Skeletal muscle satellite cell (primary cell): ENCODE data around the gene KLF15.
A peak's percentile ranks its signal among the peaks of the same experiment; 100 is the strongest.

Source experiments
- H3K27me3 ChIP-seq: 2 replicates; pipeline ENCODE4 v1.7.0; 2013; ENCODE audit warnings: low read length; ENCODE audit not compliant: control insufficient read depth, insufficient read depth
- H3K36me3 ChIP-seq: 2 replicates; pipeline ENCODE4 v1.7.0; 2013; ENCODE audit warnings: mild to moderate bottlenecking, control low read depth, low read length; ENCODE audit not compliant: insufficient read depth
- H3K4me1 ChIP-seq: 2 replicates; pipeline ENCODE4 v1.7.0; 2013; ENCODE audit warnings: low read length; ENCODE audit not compliant: control insufficient read depth, insufficient read depth
- H3K4me2 ChIP-seq: 2 replicates; pipeline ENCODE4 v1.7.0; 2013; ENCODE audit warnings: mild to moderate bottlenecking, low read length
- H3K4me3 ChIP-seq: 2 replicates; pipeline ENCODE4 v1.7.0; 2013; ENCODE audit warnings: low read length
- H3K9ac ChIP-seq: 2 replicates; pipeline ENCODE4 v1.7.0; 2013; ENCODE audit warnings: mild to moderate bottlenecking, low read depth, low read length, moderate library complexity
- H3K9me3 ChIP-seq: replicated peaks from 2 replicates; pipeline ENCODE4 v1.7.0; 2013; ENCODE audit warnings: mild to moderate bottlenecking, control low read depth, low read length

KLF15 gene

DNA sequence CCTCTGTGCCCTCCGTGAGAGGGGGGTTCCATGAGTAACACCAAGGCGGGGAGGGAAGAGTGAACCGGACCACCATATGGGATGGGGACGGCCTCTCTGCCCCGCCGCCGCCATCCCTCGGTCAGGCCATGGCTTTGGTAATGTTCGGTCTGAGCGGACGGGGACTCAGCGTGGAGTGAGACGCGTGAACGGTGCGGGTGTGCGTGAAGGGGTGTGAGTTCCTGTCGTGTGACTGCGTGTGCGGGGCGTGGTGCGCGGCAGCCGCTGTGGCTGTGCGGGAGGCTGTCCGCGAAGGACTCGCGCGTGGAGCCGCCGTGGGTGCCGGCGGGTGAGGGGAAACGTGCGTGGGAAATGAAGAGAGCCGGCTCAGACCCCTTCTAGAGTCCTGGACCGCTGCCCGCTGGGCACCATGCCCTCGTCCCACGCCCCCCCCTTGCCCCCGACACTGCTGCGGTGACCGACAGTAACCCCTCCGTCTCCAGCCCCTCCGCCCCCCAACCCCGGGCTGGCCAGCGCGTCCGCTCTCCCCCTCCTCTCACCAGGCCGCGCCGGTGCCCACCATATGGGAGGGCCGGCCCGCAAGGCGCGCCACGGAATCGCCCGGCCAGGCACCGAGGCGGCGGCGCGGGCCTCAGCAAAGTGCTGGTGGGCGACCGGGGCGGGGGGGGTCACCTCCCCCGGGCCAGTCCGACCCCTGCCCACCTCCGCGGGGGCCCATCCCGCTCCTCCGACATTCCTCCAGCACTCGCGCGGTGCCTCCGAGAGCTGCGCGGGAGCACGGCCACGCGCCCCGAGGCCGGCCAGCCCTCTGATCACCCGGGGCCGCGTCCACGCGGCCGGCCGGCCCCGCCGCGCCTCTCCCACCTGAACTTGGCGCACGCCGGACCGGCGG lies 589 bp downstream of the KLF15 start:
- H3K4me3 ChIP-seq = peak overlapping the region; percentile 70
- peak overlapping the region; percentile 90 for H3K4me2 ChIP-seq
- H3K9ac ChIP-seq = peak overlapping the region; percentile 54
- H3K36me3 ChIP-seq = no peaks in the 10 kb centered on the region
- peaks cover 36% of the 10 kb centered on the region for H3K27me3 ChIP-seq
- peaks cover 28% of the 10 kb centered on the region for H3K4me1 ChIP-seq
- H3K9me3 ChIP-seq = peaks cover 9% of the 10 kb centered on the region

- Histone ChIP-seq H3K36me3 (no peaks in the 10 kb centered on the region), H3K9ac (peak overlapping the region; percentile 54), H3K4me3 (peak overlapping the region; percentile 70)
These were observed 1.3 kb downstream of the KLF15 start for GRCh38 chr3:126355777-126356372.

DNA sequence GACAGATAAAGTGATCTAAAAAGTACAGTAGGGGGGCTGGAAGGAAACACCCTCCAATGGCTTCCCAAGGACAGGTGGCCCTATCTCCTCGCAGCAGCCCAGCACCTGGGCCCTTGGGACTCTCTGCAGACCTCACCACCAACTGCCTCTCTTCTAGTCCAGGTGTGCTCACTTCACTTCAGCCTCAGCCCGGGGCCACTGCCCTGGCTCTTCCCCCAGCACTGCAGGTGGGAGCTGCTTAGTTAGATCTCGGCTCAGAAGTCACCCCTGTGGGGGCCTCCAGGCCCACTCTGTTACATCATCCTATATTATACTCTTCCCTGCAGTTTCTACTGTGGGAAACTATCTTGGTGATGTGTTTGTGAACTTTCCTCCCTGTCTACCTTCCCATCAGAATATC lies 2.0 kb downstream of the KLF15 start:
- Histone ChIP-seq H3K4me2 (peak overlapping the region; percentile 90), H3K9me3 (peaks cover 9% of the 10 kb centered on the region), H3K36me3 (no peaks in the 10 kb centered on the region), H3K4me3 (no peak overlapping the region), H3K27me3 (peaks cover 23% of the 10 kb centered on the region), H3K9ac (no peak overlapping the region), H3K4me1 (peaks cover 28% of the 10 kb centered on the region)

More at GRCh38 chr3:126355777-126356372, 1.3 kb downstream of the KLF15 start:
- peak overlapping the region; percentile 90 for H3K4me2 ChIP-seq
- peaks cover 29% of the 10 kb centered on the region for H3K27me3 ChIP-seq
- H3K9me3 ChIP-seq = peaks cover 9% of the 10 kb centered on the region
- H3K4me1 ChIP-seq = peaks cover 28% of the 10 kb centered on the region

GRCh38 chr3:126354776-126355175 lies 2.4 kb downstream of the KLF15 start:
- Histone ChIP-seq H3K36me3 (no peaks in the 10 kb centered on the region), H3K27me3 (peaks cover 18% of the 10 kb centered on the region), H3K4me2 (no peak overlapping the region), H3K4me1 (peaks cover 28% of the 10 kb centered on the region), H3K9ac (no peak overlapping the region), H3K4me3 (no peak overlapping the region), H3K9me3 (peaks cover 9% of the 10 kb centered on the region)

GRCh38 chr3:126353694-126354321 lies 3.4 kb downstream of the KLF15 start:
- H3K4me1 ChIP-seq = peaks cover 28% of the 10 kb centered on the region
- H3K27me3 ChIP-seq = peaks cover 9% of the 10 kb centered on the region
- H3K4me3 ChIP-seq = no peak overlapping the region
- H3K9ac ChIP-seq = no peak overlapping the region
- H3K4me2 ChIP-seq = no peak overlapping the region
- H3K36me3 ChIP-seq = no peaks in the 10 kb centered on the region
- peaks cover under 1% of the 10 kb centered on the region for H3K9me3 ChIP-seq

GRCh38 chr3:126352476-126353454 lies 4.4 kb downstream of the KLF15 start:
- Histone ChIP-seq H3K36me3 (no peaks in the 10 kb centered on the region), H3K4me2 (no peak overlapping the region), H3K9ac (no peak overlapping the region), H3K4me1 (peaks cover 26% of the 10 kb centered on the region), H3K4me3 (no peak overlapping the region), H3K27me3 (no peaks in the 10 kb centered on the region), H3K9me3 (no peaks in the 10 kb centered on the region)

- no peaks in the 10 kb centered on the region for H3K27me3 ChIP-seq
- H3K4me2 ChIP-seq = no peak overlapping the region
- no peaks in the 10 kb centered on the region for H3K36me3 ChIP-seq
- H3K9me3 ChIP-seq = no peaks in the 10 kb centered on the region
- no peak overlapping the region for H3K9ac ChIP-seq
- H3K4me3 ChIP-seq = no peak overlapping the region
- H3K4me1 ChIP-seq = peaks cover 26% of the 10 kb centered on the region
These were observed 5.3 kb downstream of the KLF15 start for GRCh38 chr3:126351771-126352475.

DNA sequence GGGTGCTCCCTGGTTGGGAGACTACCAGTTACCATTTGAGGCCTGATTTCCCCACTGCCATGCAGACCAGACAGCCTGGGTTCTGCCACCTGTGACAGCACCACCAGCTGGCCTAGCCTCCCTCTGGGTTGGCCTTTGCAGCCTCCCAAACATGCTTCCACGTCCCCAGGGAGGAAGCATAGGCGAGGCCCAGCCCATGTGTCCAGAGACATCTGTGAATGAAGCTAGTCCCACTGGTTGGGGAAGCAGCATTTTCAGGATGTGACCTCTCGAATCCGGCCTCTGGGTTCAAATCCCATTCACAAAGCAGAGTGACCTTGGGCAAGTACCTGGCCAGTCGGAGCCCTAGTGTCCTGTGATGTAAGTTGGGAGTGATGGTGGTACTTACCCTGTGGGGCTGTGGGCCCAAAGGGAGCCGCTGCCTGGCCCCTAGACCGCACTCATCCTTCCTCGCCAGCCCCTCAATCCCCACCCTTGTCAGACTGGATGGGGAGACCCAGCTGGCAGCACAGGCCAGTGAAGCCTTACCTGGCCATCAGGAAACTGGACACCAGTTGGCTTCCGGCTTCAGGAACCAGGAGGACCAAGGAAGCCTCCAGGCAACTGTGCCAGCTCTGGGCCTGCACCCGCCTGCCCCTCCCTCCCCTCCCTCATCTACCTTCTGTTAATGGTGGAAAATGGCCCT lies 6.0 kb downstream of the KLF15 start:
- no peaks in the 10 kb centered on the region for H3K36me3 ChIP-seq
- peaks cover 22% of the 10 kb centered on the region for H3K4me1 ChIP-seq

DNA sequence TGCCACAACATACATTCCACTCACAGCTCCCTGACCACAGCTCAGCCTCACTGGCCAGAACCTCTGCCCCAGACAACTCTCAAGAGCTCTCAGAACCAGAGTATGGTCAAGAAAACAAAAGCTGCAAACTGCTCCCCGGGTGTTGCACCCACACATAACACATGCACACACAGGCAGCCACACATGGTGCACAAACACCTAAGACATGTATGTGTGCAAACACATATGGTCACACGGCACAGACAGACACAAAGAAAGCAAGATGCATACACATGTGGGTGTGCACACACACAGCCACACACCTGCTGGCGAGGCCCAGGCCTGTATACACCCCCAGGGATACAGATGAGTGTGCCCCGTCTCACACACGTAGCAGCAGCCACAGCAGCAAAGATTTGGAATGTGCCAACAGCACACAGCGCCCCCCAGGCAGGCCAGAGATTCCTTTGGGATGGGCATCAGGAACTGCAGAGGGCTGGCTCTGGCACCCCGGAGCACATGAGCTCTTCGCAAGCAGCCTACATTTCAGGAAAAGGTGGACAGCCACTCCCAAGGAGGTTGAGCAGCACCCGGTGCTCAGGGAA lies 6.6 kb downstream of the KLF15 start:
- no peaks in the 10 kb centered on the region for H3K36me3 ChIP-seq
- no peaks in the 10 kb centered on the region for H3K9me3 ChIP-seq
- no peak overlapping the region for H3K4me3 ChIP-seq
- H3K4me1 ChIP-seq = peaks cover 16% of the 10 kb centered on the region
- no peak overlapping the region for H3K9ac ChIP-seq
- no peak overlapping the region for H3K4me2 ChIP-seq
- no peaks in the 10 kb centered on the region for H3K27me3 ChIP-seq

More for the DNA sequence above, 6.0 kb downstream of the KLF15 start:
- no peak overlapping the region for H3K4me2 ChIP-seq
- no peak overlapping the region for H3K4me3 ChIP-seq
- H3K27me3 ChIP-seq = no peaks in the 10 kb centered on the region
- no peak overlapping the region for H3K9ac ChIP-seq
- no peaks in the 10 kb centered on the region for H3K9me3 ChIP-seq
